ENCODE data around the gene HSPB6.

DNA sequence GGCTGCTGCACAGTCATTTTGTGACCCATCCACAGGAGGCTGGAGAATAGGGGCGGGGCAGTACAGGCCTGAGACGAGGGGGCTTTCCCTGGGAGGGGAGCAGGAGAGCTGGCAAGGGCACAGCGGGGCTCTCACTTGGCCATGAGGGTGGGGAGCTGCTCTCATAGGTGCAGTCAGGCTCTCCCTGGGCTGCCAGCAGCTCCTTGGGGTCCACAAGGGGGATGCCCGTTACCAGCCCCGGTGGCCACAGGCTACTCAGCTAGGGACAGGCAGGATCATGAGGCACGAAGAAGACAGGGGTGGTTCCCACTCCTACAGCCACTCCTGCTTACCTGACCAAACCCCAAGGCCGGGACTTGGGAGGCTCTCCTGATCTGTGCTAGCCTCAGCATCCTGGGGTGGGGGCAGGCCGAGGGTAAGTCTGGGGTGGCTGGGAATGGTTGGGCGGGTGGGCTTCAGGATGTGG lies 35.0 kb upstream of the HSPB6 start:
- TF ChIP-seq, protein P1, sequence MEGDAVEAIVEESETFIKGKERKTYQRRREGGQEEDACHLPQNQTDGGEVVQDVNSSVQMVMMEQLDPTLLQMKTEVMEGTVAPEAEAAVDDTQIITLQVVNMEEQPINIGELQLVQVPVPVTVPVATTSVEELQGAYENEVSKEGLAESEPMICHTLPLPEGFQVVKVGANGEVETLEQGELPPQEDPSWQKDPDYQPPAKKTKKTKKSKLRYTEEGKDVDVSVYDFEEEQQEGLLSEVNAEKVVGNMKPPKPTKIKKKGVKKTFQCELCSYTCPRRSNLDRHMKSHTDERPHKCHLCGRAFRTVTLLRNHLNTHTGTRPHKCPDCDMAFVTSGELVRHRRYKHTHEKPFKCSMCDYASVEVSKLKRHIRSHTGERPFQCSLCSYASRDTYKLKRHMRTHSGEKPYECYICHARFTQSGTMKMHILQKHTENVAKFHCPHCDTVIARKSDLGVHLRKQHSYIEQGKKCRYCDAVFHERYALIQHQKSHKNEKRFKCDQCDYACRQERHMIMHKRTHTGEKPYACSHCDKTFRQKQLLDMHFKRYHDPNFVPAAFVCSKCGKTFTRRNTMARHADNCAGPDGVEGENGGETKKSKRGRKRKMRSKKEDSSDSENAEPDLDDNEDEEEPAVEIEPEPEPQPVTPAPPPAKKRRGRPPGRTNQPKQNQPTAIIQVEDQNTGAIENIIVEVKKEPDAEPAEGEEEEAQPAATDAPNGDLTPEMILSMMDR (IDR thresholded peaks at IDR 0.05; ENCODE audit: low read length) = no peak
- no peak for TF ChIP-seq EZH2 (IDR thresholded peaks at IDR 0.05; ENCODE audit: borderline replicate concordance, low read length)

Measured in OCI-LY1 (cell line).